ENCODE results near the gene KNDC1.

Gene KNDC1

GRCh38 chr10:133246236-133246626 is 86.2 kb downstream of the KNDC1 start:
- TF ChIP-seq, protein P1, sequence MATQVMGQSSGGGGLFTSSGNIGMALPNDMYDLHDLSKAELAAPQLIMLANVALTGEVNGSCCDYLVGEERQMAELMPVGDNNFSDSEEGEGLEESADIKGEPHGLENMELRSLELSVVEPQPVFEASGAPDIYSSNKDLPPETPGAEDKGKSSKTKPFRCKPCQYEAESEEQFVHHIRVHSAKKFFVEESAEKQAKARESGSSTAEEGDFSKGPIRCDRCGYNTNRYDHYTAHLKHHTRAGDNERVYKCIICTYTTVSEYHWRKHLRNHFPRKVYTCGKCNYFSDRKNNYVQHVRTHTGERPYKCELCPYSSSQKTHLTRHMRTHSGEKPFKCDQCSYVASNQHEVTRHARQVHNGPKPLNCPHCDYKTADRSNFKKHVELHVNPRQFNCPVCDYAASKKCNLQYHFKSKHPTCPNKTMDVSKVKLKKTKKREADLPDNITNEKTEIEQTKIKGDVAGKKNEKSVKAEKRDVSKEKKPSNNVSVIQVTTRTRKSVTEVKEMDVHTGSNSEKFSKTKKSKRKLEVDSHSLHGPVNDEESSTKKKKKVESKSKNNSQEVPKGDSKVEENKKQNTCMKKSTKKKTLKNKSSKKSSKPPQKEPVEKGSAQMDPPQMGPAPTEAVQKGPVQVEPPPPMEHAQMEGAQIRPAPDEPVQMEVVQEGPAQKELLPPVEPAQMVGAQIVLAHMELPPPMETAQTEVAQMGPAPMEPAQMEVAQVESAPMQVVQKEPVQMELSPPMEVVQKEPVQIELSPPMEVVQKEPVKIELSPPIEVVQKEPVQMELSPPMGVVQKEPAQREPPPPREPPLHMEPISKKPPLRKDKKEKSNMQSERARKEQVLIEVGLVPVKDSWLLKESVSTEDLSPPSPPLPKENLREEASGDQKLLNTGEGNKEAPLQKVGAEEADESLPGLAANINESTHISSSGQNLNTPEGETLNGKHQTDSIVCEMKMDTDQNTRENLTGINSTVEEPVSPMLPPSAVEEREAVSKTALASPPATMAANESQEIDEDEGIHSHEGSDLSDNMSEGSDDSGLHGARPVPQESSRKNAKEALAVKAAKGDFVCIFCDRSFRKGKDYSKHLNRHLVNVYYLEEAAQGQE (IDR thresholded peaks at IDR 0.05; ENCODE audit: insufficient replicate concordance, low read depth): no peak
- TF ChIP-seq POLR2AphosphoS5 (IDR thresholded peaks at IDR 0.05; ENCODE audit: low read depth) (no peak), CTCF (IDR thresholded peaks at IDR 0.05; ENCODE audit: insufficient read depth, low read length) (no peak), GABPA (IDR thresholded peaks at IDR 0.05; ENCODE audit: low read depth) (no peak), SPI1 (IDR thresholded peaks at IDR 0.05; ENCODE audit: borderline replicate concordance, low read depth) (no peak)
- Histone ChIP-seq H3K27me3 (ENCODE audit: insufficient read depth, poor library complexity, severe bottlenecking) (peaks cover 15% of the 10 kb centered on the region), H3K4me3 (replicated peaks; ENCODE audit: insufficient read depth, low read length) (no peak overlapping the region), H3K27ac (replicated peaks) (no peak overlapping the region)
- DNase-seq (ENCODE audit: low read depth in 1 of 2, low spot score in 1 of 2): no peak

- peaks cover 4% of the 10 kb centered on the region for H3K27me3 ChIP-seq (ENCODE audit: insufficient read depth, poor library complexity, severe bottlenecking)
- no peak for DNase-seq (ENCODE audit: low read depth in 1 of 2, low spot score in 1 of 2)
- no peak overlapping the region for H3K27ac ChIP-seq (replicated peaks)
- H3K4me3 ChIP-seq (replicated peaks; ENCODE audit: insufficient read depth, low read length): no peak overlapping the region
- no peak for TF ChIP-seq CTCF (IDR thresholded peaks at IDR 0.05; ENCODE audit: insufficient read depth, low read length)
- no peak for TF ChIP-seq SPI1 (IDR thresholded peaks at IDR 0.05; ENCODE audit: borderline replicate concordance, low read depth)
- TF ChIP-seq GABPA (IDR thresholded peaks at IDR 0.05; ENCODE audit: low read depth): no peak
- TF ChIP-seq, protein P1 (IDR thresholded peaks at IDR 0.05; ENCODE audit: insufficient replicate concordance, low read depth): no peak
- TF ChIP-seq POLR2AphosphoS5 (IDR thresholded peaks at IDR 0.05; ENCODE audit: low read depth): no peak
Observed at GRCh38 chr10:133247681-133248333, 87.8 kb downstream of the KNDC1 start.

DNA sequence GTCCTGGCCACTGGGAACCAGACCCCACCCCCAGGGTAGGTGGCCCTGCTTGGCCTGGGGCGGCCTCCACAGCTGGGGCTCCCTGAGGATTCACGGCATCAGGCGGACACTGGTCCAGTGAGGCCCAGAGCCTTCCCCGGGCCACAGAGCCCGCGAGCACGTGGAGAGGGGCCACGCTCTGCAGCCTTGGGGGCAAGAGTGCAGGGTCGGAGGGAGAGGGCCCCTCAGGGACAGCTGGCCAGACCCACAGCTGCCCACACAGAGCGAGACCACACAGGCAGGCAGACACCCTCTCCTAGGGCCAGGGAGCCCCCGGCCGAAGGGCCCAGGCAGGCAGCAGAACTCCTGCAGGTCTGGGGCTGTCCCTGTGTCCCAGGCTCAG is 88.3 kb downstream of the KNDC1 start:
- Histone ChIP-seq H3K27ac (replicated peaks) (no peak overlapping the region), H3K27me3 (ENCODE audit: insufficient read depth, poor library complexity, severe bottlenecking) (peaks cover 4% of the 10 kb centered on the region)
- TF ChIP-seq POLR2AphosphoS5 (IDR thresholded peaks at IDR 0.05; ENCODE audit: low read depth): no peak
- TF ChIP-seq GABPA (IDR thresholded peaks at IDR 0.05; ENCODE audit: low read depth): no peak
- TF ChIP-seq SPI1 (IDR thresholded peaks at IDR 0.05; ENCODE audit: borderline replicate concordance, low read depth): no peak
- TF ChIP-seq CTCF (IDR thresholded peaks at IDR 0.05; ENCODE audit: insufficient read depth, low read length): no peak
- TF ChIP-seq, protein P1 (IDR thresholded peaks at IDR 0.05; ENCODE audit: insufficient replicate concordance, low read depth): no peak

More for the DNA sequence above, 88.3 kb downstream of the KNDC1 start:
- DNase-seq (ENCODE audit: low read depth in 1 of 2, low spot score in 1 of 2): no peak
- H3K4me3 ChIP-seq (replicated peaks; ENCODE audit: insufficient read depth, low read length): no peak overlapping the region
